Suprapubic skin (tissue), 4 donors: ENCODE data around the gene ANKRD29. TPM values are rescaled to one million over a fixed set of nuclear protein-coding genes. Genes with fewer than 3 reads are reported as not detected.

Experiments
- DNase-seq, 2 donors: peaks; one replicate each; pipeline ENCODE4 v3.0.0-alpha.2; 2019; ENCODE audit warnings: low spot score in 2 of 2
- H3K27ac ChIP-seq: fragments of 200-600 bp; sonication (generic); one replicate; pipeline ENCODE4 v1.5.1; 2019
- H3K27me3 ChIP-seq: fragments of 200-600 bp; sonication (generic); one replicate; pipeline ENCODE4 v1.5.1; 2019
- H3K36me3 ChIP-seq: fragments of 200-600 bp; sonication (generic); one replicate; pipeline ENCODE4 v1.5.1; 2019
- H3K4me1 ChIP-seq: fragments of 200-600 bp; sonication (generic); one replicate; pipeline ENCODE4 v1.5.1; 2019
- H3K4me3 ChIP-seq: fragments of 200-600 bp; sonication (generic); one replicate; pipeline ENCODE4 v1.5.1; 2019; ENCODE audit warnings: mild to moderate bottlenecking
- H3K9me3 ChIP-seq: fragments of 200-600 bp; sonication (generic); one replicate; pipeline ENCODE4 v1.5.1; 2019
- EP300 ChIP-seq: sonication (generic); formaldehyde crosslinking; IDR thresholded peaks from one replicate; pipeline ENCODE4 v1.6.1; 2017; ENCODE audit warnings: antibody characterized with exemption
- POLR2A ChIP-seq, 2 donors: fragments of 450-650 bp; IDR thresholded peaks; one replicate each; pipeline ENCODE4 v1.6.1; 2017; ENCODE audit warnings: antibody characterized with exemption in 2 of 2, mild to moderate bottlenecking in 2 of 2, moderate library complexity in 2 of 2
- POLR2AphosphoS5 ChIP-seq, 3 donors: sonication (generic); formaldehyde crosslinking; IDR thresholded peaks; one replicate each; pipeline ENCODE4 v1.6.1; 2017; ENCODE audit warnings: antibody characterized with exemption in 3 of 3
- WGBS: methylation state at CpG from one replicate; pipeline ENCODE4 v1.1.5; 2018; 5-methylcytosine and 5-hydroxymethylcytosine counted together
- total RNA-seq, 4 donors: library from RNA; depleted of rRNA; stranded (reverse); fragments of >200 nt; gene quantifications; one replicate each; pipeline ENCODE4 v1.1.0, GENCODE V29; 2016
- TF ChIP-seq, protein P1 (sequence below), 2 donors: fragments of 200-600 bp in 1 of 2; fragments of 450-650 bp in 1 of 2; sonication (generic) in 1 of 2; IDR thresholded peaks; one replicate each; pipeline ENCODE4 v1.5.1; 2016 to 2019; ENCODE audit warnings: antibody characterized with exemption in 2 of 2, mild to moderate bottlenecking in 1 of 2, moderate library complexity in 1 of 2

The ANKRD29 gene
- total RNA-seq, 4 donors from 2014 or later, result 1.5 to 9.9 (median 6.2) TPM

DNA sequence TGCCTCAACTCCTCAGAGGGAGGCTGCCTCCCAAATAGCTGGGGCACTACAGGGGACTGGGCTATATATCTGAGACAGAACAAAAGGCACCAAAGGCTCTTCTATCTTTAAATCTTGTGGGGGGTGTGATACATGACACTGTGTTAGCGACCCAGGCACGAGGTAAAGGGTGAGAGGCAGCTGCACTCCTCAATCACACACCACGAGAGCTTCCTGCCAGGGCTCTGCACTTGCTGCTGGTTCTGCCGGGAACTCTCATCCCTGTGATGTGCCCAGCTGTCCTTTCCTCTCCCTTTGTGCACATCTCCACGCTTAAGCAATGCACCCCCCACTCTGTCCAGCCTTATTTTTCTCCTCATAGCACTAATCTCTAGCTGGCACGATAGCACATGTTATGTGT is 108.8 kb downstream of the ANKRD29 start:
- Histone ChIP-seq H3K27me3 (no peaks in the 10 kb centered on the region), H3K9me3 (no peaks in the 10 kb centered on the region), H3K4me3 (no peak overlapping the region), H3K36me3 (peaks cover 82% of the 10 kb centered on the region), H3K4me1 (no peaks in the 10 kb centered on the region), H3K27ac (no peak overlapping the region)
- 93% methylated on average over 5 of the region's 6 CpGs for WGBS
- DNase-seq, result no peak
- TF ChIP-seq EP300 (no peak), POLR2A (IDR thresholded peaks at IDR 0.05) (no peak), POLR2AphosphoS5 (IDR thresholded peaks at IDR 0.05) (no peak)
- TF ChIP-seq, protein P1, sequence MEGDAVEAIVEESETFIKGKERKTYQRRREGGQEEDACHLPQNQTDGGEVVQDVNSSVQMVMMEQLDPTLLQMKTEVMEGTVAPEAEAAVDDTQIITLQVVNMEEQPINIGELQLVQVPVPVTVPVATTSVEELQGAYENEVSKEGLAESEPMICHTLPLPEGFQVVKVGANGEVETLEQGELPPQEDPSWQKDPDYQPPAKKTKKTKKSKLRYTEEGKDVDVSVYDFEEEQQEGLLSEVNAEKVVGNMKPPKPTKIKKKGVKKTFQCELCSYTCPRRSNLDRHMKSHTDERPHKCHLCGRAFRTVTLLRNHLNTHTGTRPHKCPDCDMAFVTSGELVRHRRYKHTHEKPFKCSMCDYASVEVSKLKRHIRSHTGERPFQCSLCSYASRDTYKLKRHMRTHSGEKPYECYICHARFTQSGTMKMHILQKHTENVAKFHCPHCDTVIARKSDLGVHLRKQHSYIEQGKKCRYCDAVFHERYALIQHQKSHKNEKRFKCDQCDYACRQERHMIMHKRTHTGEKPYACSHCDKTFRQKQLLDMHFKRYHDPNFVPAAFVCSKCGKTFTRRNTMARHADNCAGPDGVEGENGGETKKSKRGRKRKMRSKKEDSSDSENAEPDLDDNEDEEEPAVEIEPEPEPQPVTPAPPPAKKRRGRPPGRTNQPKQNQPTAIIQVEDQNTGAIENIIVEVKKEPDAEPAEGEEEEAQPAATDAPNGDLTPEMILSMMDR (IDR thresholded peaks at IDR 0.05), result no peak

DNA sequence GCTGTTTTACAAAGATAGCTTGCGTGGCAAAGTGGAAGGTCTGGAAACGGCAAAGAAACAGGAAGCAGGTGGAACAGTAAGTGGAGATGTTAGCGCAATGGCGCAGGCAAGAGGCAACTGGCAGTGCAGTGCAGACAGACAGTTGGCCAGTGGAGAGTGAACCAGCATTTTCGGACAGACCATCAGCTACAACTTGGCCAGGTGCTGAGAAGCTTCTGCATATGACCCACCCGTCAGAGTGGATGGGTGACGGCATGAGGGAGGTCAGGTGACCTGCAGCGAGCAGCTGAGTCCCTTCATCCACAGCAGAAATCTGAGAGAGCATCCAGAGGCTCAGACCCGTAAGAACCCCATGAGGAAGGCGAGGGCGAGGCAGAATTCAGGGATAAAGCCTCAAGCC is 110.2 kb downstream of the ANKRD29 start:
- Histone ChIP-seq H3K36me3 (peaks cover 79% of the 10 kb centered on the region), H3K27me3 (no peaks in the 10 kb centered on the region), H3K9me3 (no peaks in the 10 kb centered on the region), H3K4me3 (no peak overlapping the region), H3K27ac (peak overlapping the region; percentile 69), H3K4me1 (peaks cover 5% of the 10 kb centered on the region)
- no peak for DNase-seq
- TF ChIP-seq EP300 (no peak), POLR2AphosphoS5 (IDR thresholded peaks at IDR 0.05) (no peak), POLR2A (IDR thresholded peaks at IDR 0.05) (no peak)
- TF ChIP-seq, protein P1 (IDR thresholded peaks at IDR 0.05), result no peak
- WGBS, result 84% methylated on average over 11 of the region's 11 CpGs

DNA sequence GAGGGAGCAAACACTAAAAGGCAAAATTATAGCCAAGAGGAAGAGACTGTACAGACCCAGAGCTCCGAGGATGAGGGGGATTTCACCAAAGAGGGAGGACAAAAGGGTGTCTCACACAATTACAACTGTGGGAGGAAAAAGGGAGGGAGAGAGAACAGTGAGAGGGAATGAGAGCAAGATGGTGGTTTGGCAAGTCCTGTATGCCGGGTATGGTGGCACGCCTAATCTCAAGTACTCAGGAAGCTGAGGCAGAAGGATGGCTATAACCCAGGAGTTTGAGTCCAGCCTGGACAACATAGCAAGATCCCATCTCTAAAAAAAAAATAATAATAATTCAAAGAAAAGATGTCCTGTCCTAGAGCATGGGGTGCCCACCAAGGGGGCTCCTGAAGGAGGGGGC is 110.7 kb downstream of the ANKRD29 start:
- TF ChIP-seq, protein P1 (IDR thresholded peaks at IDR 0.05), result no peak
- no peak for TF ChIP-seq EP300
- TF ChIP-seq POLR2AphosphoS5 (IDR thresholded peaks at IDR 0.05), result no peak
- no peak for TF ChIP-seq POLR2A (IDR thresholded peaks at IDR 0.05)
- no peak for DNase-seq

GRCh38 chr18:23550898-23551297 is 111.8 kb downstream of the ANKRD29 start:
- Histone ChIP-seq H3K4me1 (peaks cover 8% of the 10 kb centered on the region), H3K27ac (peak overlapping the region; percentile 69), H3K27me3 (no peaks in the 10 kb centered on the region), H3K4me3 (no peak overlapping the region), H3K9me3 (no peaks in the 10 kb centered on the region), H3K36me3 (peaks cover 75% of the 10 kb centered on the region)
- DNase-seq, result no peak
- TF ChIP-seq EP300, result no peak
- peak in 1 of 3 donors; percentile 56 for TF ChIP-seq POLR2AphosphoS5 (IDR thresholded peaks at IDR 0.05)

More for the DNA sequence above, 110.7 kb downstream of the ANKRD29 start:
- H3K4me3 ChIP-seq, result no peak overlapping the region
- H3K27me3 ChIP-seq, result no peaks in the 10 kb centered on the region
- H3K9me3 ChIP-seq, result no peaks in the 10 kb centered on the region
- H3K36me3 ChIP-seq, result peaks cover 78% of the 10 kb centered on the region
- peak overlapping the region; percentile 69 for H3K27ac ChIP-seq
- WGBS, result 57% methylated on average over 3 of the region's 3 CpGs
- peaks cover 8% of the 10 kb centered on the region for H3K4me1 ChIP-seq

Other genes with a start within 250 kb of the ANKRD29 start
- 100 to 1,000 TPM in 2 of 4 donors, 10 to 100 TPM in 2; 85.4 to 219 (median 97.0) TPM for gene RIOK3, start 209.6 kb downstream of the ANKRD29 start, total RNA-seq
- gene RMC1, start 159.4 kb downstream of the ANKRD29 start, total RNA-seq, result 10 to 100 TPM; 18.7 to 26.4 (median 23.0) TPM
- gene NPC1, start 76.4 kb downstream of the ANKRD29 start, total RNA-seq, result 100 to 1,000 TPM in 1 of 4 donors, 10 to 100 TPM in 3; 73.5 to 132 (median 90.3) TPM
- gene LAMA3, start 26.5 kb upstream of the ANKRD29 start, total RNA-seq, result 100 to 1,000 TPM; 233 to 370 (median 253) TPM